HEK293 (cell line): ENCODE measurements around the gene MIS12.
A peak's percentile ranks its signal among the peaks of the same experiment; 100 is the strongest.

Source experiments
- MZF1 ChIP-seq: fragments of 450-650 bp; formaldehyde crosslinking; IDR thresholded peaks from 2 replicates; pipeline ENCODE4 v1.5.1; 2017; ENCODE audit warnings: missing biosample characterization, missing genetic modification characterization, borderline replicate concordance
- SP2 ChIP-seq: fragments of 450-650 bp; formaldehyde crosslinking; IDR thresholded peaks from 2 replicates; pipeline ENCODE4 v1.5.1; 2016; ENCODE audit warnings: missing biosample characterization, missing genetic modification characterization
- ZEB2 ChIP-seq: fragments of 450-650 bp; formaldehyde crosslinking; IDR thresholded peaks from 2 replicates; pipeline ENCODE4 v1.5.1; 2016; ENCODE audit warnings: missing biosample characterization, missing genetic modification characterization
- ZNF157 ChIP-seq: fragments of 450-650 bp; formaldehyde crosslinking; IDR thresholded peaks from 2 replicates; pipeline ENCODE4 v1.5.1; 2016; ENCODE audit warnings: missing biosample characterization, missing genetic modification characterization
- ZNF169 ChIP-seq: fragments of 450-650 bp; formaldehyde crosslinking; IDR thresholded peaks from 2 replicates; pipeline ENCODE4 v1.5.1; 2016; ENCODE audit warnings: missing biosample characterization, missing genetic modification characterization
- ZNF211 ChIP-seq: fragments of 450-650 bp; formaldehyde crosslinking; IDR thresholded peaks from 2 replicates; pipeline ENCODE4 v1.5.1; 2016; ENCODE audit warnings: low read depth, missing biosample characterization, missing genetic modification characterization
- ZNF221 ChIP-seq: fragments of 450-650 bp; formaldehyde crosslinking; IDR thresholded peaks from 2 replicates; pipeline ENCODE4 v1.5.1; 2017; ENCODE audit warnings: missing biosample characterization, missing genetic modification characterization, borderline replicate concordance
- ZNF350 ChIP-seq: fragments of 450-650 bp; formaldehyde crosslinking; IDR thresholded peaks from 2 replicates; pipeline ENCODE4 v1.5.0; 2017; ENCODE audit warnings: missing biosample characterization, mild to moderate bottlenecking, missing genetic modification characterization
- ZNF366 ChIP-seq: fragments of 450-650 bp; formaldehyde crosslinking; conservative IDR thresholded peaks from 2 replicates; pipeline ENCODE4 v1.5.1; 2016; ENCODE audit warnings: missing biosample characterization, missing genetic modification characterization
- ZNF404 ChIP-seq: fragments of 450-650 bp; formaldehyde crosslinking; IDR thresholded peaks from 2 replicates; pipeline ENCODE4 v1.5.1; 2017; ENCODE audit warnings: missing biosample characterization, missing genetic modification characterization
- ZNF521 ChIP-seq: fragments of 450-650 bp; formaldehyde crosslinking; IDR thresholded peaks from 2 replicates; pipeline ENCODE4 v1.5.1; 2017; ENCODE audit warnings: missing biosample characterization, mild to moderate bottlenecking, missing genetic modification characterization
- ZNF549 ChIP-seq: fragments of 450-650 bp; IDR thresholded peaks from 2 replicates; pipeline ENCODE4 v1.5.1; 2018; ENCODE audit warnings: missing biosample characterization, missing genetic modification characterization, mild to moderate bottlenecking, inconsistent platforms, moderate library complexity
- ZNF585B ChIP-seq: fragments of 450-650 bp; formaldehyde crosslinking; IDR thresholded peaks from 2 replicates; pipeline ENCODE4 v1.5.1; 2016; ENCODE audit warnings: missing biosample characterization, missing genetic modification characterization
- ZNF596 ChIP-seq: fragments of 450-650 bp; IDR thresholded peaks from 2 replicates; pipeline ENCODE4 v1.5.0; 2018; ENCODE audit warnings: missing biosample characterization, mild to moderate bottlenecking, missing genetic modification characterization, moderate library complexity
- ZNF747 ChIP-seq: fragments of 450-650 bp; formaldehyde crosslinking; IDR thresholded peaks from 2 replicates; pipeline ENCODE4 v1.5.1; 2016; ENCODE audit warnings: missing biosample characterization, missing genetic modification characterization
- ZNF76 ChIP-seq: fragments of 450-650 bp; formaldehyde crosslinking; IDR thresholded peaks from 2 replicates; pipeline ENCODE4; 2016; ENCODE audit warnings: low read depth, missing biosample characterization, missing genetic modification characterization, borderline replicate concordance
- ZNF777 ChIP-seq: fragments of 450-650 bp; formaldehyde crosslinking; IDR thresholded peaks from 2 replicates; pipeline ENCODE4 v1.5.1; 2017; ENCODE audit warnings: missing biosample characterization, missing genetic modification characterization, borderline replicate concordance
- ZNF785 ChIP-seq: fragments of 450-650 bp; formaldehyde crosslinking; IDR thresholded peaks from 2 replicates; pipeline ENCODE4 v1.5.1; 2016; ENCODE audit warnings: missing biosample characterization, missing genetic modification characterization
- ZNF791 ChIP-seq: fragments of 450-650 bp; formaldehyde crosslinking; IDR thresholded peaks from 2 replicates; pipeline ENCODE4 v1.5.1; 2016; ENCODE audit warnings: missing biosample characterization, missing genetic modification characterization
- TF ChIP-seq, protein P1 (sequence below): fragments of 450-650 bp; formaldehyde crosslinking; conservative IDR thresholded peaks from 2 replicates; pipeline ENCODE4 v1.5.1; 2016; ENCODE audit warnings: low read depth, missing biosample characterization, missing genetic modification characterization
- TF ChIP-seq, protein P2 (sequence below): fragments of 450-650 bp; formaldehyde crosslinking; IDR thresholded peaks from 2 replicates; pipeline ENCODE4 v1.5.1; 2016; ENCODE audit warnings: missing biosample characterization, missing genetic modification characterization
- TF ChIP-seq, protein P3 (sequence below): fragments of 450-650 bp; formaldehyde crosslinking; IDR thresholded peaks from 2 replicates; pipeline ENCODE4 v1.5.1; 2016; ENCODE audit warnings: missing biosample characterization, missing genetic modification characterization
- TF ChIP-seq, protein P4 (sequence below): fragments of 450-650 bp; formaldehyde crosslinking; IDR thresholded peaks from 2 replicates; pipeline ENCODE4 v1.5.1; 2016; ENCODE audit warnings: missing biosample characterization, missing genetic modification characterization
- TF ChIP-seq, protein P5 (sequence below): fragments of 450-650 bp; formaldehyde crosslinking; IDR thresholded peaks from 2 replicates; pipeline ENCODE4 v1.5.1; 2016; ENCODE audit warnings: missing biosample characterization, missing genetic modification characterization

Gene MIS12

DNA sequence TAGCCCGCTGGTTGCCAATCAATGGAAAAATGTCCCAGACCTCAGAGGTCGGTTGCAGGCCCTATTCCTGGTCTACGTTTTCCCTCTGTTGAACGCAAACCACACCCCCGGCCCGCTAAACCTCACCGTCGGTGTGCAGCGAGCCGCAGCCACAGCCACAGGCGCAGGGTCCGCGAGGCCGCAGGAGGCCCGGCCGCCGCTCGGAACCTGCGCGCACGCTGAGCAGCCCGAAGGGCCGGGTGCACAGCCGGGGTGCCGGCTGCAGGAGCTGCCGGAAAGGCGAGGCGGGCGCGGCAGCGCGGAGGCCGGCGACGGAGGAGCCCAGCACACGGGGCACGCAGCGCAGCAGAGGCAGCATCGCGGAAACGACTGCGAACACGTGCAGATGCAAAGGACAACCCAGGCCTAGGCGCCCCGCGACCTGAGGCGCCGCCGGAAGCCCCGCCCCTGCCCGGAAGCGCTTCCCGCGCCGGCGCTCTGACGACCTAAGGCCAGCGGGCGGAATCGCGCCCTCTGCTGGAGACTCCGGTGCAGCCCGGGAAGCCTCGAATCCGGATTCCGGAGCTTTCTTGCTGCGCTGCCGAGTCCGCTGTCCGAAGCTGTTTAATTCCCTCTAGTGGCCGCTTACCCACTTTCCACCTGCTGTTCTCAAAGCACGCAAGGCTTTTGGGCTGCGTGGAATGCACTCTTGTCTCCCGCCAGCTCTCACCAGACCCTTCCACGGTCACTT, 47.5 kb upstream of the MIS12 start, which contains the start of gene C1QBP (continued):
- TF ChIP-seq, protein P1, sequence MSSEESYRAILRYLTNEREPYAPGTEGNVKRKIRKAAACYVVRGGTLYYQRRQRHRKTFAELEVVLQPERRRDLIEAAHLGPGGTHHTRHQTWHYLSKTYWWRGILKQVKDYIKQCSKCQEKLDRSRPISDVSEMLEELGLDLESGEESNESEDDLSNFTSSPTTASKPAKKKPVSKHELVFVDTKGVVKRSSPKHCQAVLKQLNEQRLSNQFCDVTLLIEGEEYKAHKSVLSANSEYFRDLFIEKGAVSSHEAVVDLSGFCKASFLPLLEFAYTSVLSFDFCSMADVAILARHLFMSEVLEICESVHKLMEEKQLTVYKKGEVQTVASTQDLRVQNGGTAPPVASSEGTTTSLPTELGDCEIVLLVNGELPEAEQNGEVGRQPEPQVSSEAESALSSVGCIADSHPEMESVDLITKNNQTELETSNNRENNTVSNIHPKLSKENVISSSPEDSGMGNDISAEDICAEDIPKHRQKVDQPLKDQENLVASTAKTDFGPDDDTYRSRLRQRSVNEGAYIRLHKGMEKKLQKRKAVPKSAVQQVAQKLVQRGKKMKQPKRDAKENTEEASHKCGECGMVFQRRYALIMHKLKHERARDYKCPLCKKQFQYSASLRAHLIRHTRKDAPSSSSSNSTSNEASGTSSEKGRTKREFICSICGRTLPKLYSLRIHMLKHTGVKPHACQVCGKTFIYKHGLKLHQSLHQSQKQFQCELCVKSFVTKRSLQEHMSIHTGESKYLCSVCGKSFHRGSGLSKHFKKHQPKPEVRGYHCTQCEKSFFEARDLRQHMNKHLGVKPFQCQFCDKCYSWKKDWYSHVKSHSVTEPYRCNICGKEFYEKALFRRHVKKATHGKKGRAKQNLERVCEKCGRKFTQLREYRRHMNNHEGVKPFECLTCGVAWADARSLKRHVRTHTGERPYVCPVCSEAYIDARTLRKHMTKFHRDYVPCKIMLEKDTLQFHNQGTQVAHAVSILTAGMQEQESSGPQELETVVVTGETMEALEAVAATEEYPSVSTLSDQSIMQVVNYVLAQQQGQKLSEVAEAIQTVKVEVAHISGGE (tag by site-specific recombination) = peak; percentile 79
- TF ChIP-seq ZNF521 (tag by site-specific recombination) (no peak), ZNF404 (tag by site-specific recombination) (no peak), ZNF747 (tag by site-specific recombination) (no peak), ZNF596 (tag by site-specific recombination) (0 out of 2 replicates have a peak, but pooled peaks have one; percentile 16), ZNF785 (tag by site-specific recombination) (no peak), ZEB2 (peak; percentile 74), ZNF157 (tag by site-specific recombination) (no peak), ZNF585B (tag by site-specific recombination) (no peak), ZNF169 (tag by site-specific recombination) (no peak), ZNF221 (tag by site-specific recombination) (no peak), ZNF211 (no peak), ZNF777 (tag by site-specific recombination) (no peak), ZNF366 (no peak), ZNF350 (tag by site-specific recombination) (no peak), MZF1 (tag by site-specific recombination) (no peak), ZNF791 (tag by site-specific recombination) (no peak), ZNF549 (tag by site-specific recombination) (no peak), ZNF76 (tag by site-specific recombination) (0 out of 2 replicates have a peak, but pooled peaks have one; percentile 37), SP2 (tag by site-specific recombination) (peak; percentile 73)
- TF ChIP-seq, protein P2, sequence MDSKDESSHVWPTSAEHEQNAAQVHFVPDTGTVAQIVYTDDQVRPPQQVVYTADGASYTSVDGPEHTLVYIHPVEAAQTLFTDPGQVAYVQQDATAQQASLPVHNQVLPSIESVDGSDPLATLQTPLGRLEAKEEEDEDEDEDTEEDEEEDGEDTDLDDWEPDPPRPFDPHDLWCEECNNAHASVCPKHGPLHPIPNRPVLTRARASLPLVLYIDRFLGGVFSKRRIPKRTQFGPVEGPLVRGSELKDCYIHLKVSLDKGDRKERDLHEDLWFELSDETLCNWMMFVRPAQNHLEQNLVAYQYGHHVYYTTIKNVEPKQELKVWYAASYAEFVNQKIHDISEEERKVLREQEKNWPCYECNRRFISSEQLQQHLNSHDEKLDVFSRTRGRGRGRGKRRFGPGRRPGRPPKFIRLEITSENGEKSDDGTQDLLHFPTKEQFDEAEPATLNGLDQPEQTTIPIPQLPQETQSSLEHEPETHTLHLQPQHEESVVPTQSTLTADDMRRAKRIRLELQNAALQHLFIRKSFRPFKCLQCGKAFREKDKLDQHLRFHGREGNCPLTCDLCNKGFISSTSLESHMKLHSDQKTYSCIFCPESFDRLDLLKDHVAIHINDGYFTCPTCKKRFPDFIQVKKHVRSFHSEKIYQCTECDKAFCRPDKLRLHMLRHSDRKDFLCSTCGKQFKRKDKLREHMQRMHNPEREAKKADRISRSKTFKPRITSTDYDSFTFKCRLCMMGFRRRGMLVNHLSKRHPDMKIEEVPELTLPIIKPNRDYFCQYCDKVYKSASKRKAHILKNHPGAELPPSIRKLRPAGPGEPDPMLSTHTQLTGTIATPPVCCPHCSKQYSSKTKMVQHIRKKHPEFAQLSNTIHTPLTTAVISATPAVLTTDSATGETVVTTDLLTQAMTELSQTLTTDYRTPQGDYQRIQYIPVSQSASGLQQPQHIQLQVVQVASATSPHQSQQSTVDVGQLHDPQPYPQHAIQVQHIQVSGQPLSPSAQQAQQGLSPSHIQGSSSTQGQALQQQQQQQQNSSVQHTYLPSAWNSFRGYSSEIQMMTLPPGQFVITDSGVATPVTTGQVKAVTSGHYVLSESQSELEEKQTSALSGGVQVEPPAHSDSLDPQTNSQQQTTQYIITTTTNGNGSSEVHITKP (tag by site-specific recombination) = peak; percentile 27; the same call in 1 of the 2 replicates
- TF ChIP-seq, protein P3, sequence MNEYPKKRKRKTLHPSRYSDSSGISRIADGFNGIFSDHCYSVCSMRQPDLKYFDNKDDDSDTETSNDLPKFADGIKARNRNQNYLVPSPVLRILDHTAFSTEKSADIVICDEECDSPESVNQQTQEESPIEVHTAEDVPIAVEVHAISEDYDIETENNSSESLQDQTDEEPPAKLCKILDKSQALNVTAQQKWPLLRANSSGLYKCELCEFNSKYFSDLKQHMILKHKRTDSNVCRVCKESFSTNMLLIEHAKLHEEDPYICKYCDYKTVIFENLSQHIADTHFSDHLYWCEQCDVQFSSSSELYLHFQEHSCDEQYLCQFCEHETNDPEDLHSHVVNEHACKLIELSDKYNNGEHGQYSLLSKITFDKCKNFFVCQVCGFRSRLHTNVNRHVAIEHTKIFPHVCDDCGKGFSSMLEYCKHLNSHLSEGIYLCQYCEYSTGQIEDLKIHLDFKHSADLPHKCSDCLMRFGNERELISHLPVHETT = peak; percentile 40; the same call in 1 of the 2 replicates
- TF ChIP-seq, protein P4, sequence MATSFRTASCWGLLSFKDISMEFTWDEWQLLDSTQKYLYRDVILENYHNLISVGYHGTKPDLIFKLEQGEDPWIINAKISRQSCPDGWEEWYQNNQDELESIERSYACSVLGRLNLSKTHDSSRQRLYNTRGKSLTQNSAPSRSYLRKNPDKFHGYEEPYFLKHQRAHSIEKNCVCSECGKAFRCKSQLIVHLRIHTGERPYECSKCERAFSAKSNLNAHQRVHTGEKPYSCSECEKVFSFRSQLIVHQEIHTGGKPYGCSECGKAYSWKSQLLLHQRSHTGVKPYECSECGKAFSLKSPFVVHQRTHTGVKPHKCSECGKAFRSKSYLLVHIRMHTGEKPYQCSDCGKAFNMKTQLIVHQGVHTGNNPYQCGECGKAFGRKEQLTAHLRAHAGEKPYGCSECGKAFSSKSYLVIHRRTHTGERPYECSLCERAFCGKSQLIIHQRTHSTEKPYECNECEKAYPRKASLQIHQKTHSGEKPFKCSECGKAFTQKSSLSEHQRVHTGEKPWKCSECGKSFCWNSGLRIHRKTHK (tag by site-specific recombination) = no peak
- TF ChIP-seq, protein P5, sequence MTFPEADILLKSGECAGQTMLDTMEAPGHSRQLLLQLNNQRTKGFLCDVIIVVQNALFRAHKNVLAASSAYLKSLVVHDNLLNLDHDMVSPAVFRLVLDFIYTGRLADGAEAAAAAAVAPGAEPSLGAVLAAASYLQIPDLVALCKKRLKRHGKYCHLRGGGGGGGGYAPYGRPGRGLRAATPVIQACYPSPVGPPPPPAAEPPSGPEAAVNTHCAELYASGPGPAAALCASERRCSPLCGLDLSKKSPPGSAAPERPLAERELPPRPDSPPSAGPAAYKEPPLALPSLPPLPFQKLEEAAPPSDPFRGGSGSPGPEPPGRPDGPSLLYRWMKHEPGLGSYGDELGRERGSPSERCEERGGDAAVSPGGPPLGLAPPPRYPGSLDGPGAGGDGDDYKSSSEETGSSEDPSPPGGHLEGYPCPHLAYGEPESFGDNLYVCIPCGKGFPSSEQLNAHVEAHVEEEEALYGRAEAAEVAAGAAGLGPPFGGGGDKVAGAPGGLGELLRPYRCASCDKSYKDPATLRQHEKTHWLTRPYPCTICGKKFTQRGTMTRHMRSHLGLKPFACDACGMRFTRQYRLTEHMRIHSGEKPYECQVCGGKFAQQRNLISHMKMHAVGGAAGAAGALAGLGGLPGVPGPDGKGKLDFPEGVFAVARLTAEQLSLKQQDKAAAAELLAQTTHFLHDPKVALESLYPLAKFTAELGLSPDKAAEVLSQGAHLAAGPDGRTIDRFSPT = no peak
